Heart left ventricle (tissue), 13 donors: Measurements from ENCODE around the gene ADAMTS5.

Experiments
- CTCF ChIP-seq, 12 donors: fragments of 200-600 bp; sonication (generic) in 4 of 12; IDR thresholded peaks; one replicate each; pipeline versions ENCODE4 v1.5.0 to v1.8.0; 2018 to 2022; ENCODE audit warnings: antibody characterized with exemption in 12 of 12, mild to moderate bottlenecking in 5 of 12
- POLR2A ChIP-seq, 2 donors: fragments of 450-650 bp; IDR thresholded peaks; one replicate each; pipeline ENCODE4 v1.6.1; 2017; ENCODE audit warnings: antibody characterized with exemption in 2 of 2, mild to moderate bottlenecking in 2 of 2, moderate library complexity in 2 of 2
- donor health status: ischemic (EF 13 %, LVEDD 7.1; RV severe dilation, severe dysfunction).
- donor health status: DM: no; HTN: yes; CAD: no.
- donor health status: DM: no; HTN: no; CAD: no.
- donor health status: ischemic (EF 25% LVEDD 6.9; RV normal size, moderate dysfunction).
- donor health status: ischemic (EF 25% LVEDD 5.7; RV mildly dilated, moderate dysfunction).
- donor health status: ischemic (EF 35%, LVEDD 5.7; RV mildly dilated, moderate dysfunction).
- donor health status: nonischemic (EF 11% LVEDD 7.7; RV severe dilation, severe dysfunction).
- donor health status: DM: yes; HTN: yes; CAD: no.
- donor health status: PGD.
- donor health status: ischemic (EF 29% LVEDD 5.4; RV normal size, mild dysfunction).
- donor health status: nonischemic (EF 23%, LVEDD 6.1; RV moderate dilation, normal function).

GRCh38 chr21:26969971-26970725, 3.3 kb upstream of the ADAMTS5 start:
- TF ChIP-seq POLR2A (IDR thresholded peaks at IDR 0.05) (no peak), CTCF (IDR thresholded peaks at IDR 0.05) (no peak)
